ENCODE data around the gene CHCHD6.

The CHCHD6 gene

GRCh38 chr3:126704494-126705214, 614 bp downstream of the CHCHD6 start:
- no peak for DNase-seq

- no peak for DNase-seq
These were observed 2.6 kb downstream of the CHCHD6 start for GRCh38 chr3:126706631-126707030.

- no peak for DNase-seq
These were observed 7.2 kb downstream of the CHCHD6 start for GRCh38 chr3:126711121-126711760.

GRCh38 chr3:126713199-126713598, 9.2 kb downstream of the CHCHD6 start:
- DNase-seq = no peak

- no peak for DNase-seq
These were observed 10.3 kb downstream of the CHCHD6 start for GRCh38 chr3:126714276-126714900.

DNA sequence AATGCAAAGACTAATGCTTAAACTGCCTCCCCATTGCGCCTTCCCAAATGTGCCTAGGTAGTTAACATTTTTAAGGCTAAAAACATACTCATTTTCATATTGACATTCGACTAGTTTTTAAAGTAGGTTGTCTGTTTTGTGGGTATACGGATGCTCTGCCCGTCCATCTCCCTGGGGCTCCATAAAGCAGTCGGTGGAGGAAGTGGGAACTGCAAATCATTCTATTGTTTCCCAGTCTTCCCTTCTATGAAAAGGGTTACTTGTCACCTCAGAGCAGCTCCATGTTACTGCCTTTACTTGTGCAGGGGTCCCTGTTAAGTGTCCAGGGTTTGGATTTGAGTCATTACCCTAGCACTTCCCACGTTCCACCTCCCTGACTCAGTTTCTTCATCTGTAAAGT, 10.9 kb downstream of the CHCHD6 start:
- no peak for DNase-seq

DNA sequence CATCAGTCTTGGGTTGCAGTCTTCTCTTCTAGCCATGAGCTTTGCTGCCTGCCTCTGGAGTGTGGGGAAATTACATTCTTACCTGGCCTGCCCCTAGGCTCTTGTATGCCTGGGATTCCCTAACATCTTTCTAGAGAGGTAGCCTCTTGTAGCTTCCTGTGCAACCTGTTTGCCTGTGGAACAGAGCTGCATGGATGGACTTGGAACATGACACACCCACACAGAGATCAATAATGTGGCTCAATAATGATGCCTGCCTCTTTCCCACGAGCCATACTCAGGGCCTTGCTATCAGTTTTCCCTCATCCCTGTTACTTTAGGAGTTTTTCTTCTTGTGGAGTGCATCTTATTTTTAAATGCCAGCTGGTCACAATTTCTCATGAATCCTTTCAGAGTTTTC, 11.4 kb downstream of the CHCHD6 start:
- DNase-seq = no peak

DNA sequence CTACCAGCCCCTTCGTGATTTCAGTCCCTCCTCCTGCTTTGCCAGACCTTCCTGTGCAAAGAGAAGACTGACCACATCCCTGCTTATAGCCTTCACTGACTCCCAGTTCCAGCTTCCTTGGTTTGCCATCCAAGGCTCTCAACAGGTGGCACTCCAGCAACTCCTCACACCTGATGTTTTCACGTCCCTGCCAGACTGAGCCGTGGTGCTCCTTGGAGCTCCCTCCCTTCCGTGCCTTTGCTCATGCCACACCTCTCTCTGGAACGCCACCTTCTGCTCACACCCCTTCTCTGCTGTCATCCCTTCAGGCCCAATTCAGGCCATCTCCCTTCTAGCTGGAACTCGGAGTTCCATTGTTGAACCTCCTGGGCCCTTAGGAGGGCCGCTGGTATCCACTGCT, 12.0 kb downstream of the CHCHD6 start:
- DNase-seq = no peak

DNA sequence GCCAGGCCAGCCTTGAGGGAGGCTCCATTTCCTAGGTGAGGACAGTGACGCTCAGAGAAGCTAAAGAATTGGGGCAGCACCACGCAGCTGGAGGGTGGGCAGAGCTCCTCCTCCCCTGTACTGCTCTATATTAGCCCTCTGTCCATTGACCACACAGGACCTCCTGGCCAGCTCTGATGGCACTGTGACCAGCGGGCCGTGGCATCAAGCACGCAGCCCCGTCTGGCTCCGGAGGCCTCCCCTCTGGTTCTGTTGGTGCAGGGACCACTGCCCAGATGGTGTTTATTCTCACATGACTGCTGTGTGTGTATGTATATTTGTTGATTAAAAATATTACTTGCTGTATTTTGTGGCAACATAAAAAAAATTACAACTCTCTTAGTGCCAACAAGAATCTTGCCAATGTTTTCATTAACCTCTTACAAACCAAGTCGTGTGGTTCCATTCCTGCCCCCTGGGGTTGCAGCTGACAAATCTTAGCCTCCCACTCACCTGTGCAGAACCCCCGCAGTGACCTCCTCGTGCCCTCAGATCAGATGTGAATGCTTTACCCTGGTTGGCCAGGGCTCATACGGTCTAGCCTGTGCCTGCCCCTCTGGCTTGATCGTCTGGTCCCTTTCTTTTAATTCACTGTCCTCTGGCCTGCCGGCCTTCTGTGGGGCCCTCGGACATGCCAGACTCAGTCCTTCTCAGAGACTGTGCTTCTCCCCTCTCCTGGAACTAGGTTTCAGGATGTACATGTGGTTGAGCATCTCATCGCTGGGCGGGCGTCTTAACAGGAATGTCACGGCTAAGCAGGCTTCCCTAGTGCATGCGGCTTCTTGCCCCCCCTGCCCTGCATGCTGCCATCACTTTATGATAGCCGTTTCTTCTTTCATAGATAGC, 14.8 kb downstream of the CHCHD6 start:
- DNase-seq = no peak

DNA sequence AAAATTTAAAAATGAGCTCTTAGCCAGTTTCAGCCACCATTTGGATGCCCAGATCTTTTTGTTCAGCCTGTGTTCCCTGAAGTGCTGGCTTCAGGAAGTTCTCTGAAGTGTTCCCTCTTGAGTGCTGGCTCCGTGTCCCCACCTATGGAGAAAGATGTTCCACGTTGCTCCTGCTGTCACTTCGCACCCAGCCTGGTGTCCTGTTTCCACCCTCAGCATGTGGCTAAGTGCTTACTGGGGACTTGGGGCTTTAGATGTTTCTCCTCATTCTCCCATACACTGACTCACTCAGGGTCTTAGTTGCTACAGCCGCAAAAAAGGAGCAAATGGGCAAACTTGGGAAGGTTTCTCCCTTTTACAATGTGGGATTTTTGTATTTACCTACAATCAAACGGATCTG, 16.6 kb downstream of the CHCHD6 start:
- DNase-seq = no peak

DNA sequence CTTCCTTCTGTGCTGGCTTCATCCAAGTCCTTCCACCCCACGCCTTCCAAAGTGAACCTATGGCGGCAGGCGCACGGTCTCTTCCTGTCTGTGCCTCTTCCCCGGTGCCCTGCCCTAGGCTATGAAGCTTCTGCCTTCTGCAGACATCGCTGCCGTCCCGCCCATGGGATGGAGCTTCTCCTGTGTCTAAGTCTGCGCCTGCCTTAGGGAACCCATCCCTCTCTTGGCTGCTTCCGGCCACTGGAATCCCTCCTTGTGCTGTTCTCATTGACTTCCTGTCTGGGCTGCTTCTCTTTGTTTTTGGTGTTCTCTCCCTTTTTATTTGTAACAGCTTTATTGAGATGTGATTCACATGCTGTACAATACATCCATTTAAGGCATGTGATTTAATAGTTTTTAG, 17.2 kb downstream of the CHCHD6 start:
- DNase-seq = no peak

- no peak for DNase-seq
These were observed 19.2 kb downstream of the CHCHD6 start for GRCh38 chr3:126723237-126723636.

DNA sequence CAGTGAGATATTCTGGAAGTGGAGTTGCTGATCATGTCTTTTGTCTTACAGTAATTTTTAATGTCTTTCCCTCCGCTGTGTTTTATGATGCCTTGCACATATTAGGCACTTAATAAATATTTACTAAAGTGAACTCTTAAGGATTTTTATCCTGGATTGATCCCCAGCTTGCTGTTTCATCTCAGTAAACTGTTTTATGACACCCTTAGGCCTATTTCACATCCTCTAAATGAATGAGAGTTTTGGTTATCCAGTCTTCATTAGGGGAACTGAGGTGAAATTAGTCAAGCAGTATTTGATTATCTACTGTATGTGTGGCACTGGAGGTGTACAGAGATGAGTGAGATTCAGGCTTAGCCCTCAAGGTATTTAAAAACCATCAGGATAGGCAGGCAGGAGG, 19.8 kb downstream of the CHCHD6 start:
- no peak for DNase-seq

DNA sequence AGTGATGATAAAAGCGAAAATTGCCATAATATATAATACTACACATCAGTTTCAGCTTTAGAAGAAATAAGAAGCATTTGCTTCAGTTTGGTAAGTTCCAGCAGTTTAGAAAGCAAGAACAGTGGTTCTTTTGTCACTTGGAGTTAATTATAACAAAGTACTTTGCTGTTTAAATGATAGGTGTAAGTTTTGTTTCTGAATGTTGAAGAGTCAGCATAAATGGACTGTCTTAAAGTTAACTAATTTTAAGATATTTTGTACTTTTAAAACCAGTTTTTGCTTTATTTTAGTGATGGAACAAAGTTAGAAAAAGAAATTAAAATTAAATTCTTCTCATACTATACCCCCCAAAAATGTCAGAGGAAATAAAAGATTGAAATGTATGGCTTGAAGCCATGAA, 24.6 kb downstream of the CHCHD6 start:
- DNase-seq = no peak

DNA sequence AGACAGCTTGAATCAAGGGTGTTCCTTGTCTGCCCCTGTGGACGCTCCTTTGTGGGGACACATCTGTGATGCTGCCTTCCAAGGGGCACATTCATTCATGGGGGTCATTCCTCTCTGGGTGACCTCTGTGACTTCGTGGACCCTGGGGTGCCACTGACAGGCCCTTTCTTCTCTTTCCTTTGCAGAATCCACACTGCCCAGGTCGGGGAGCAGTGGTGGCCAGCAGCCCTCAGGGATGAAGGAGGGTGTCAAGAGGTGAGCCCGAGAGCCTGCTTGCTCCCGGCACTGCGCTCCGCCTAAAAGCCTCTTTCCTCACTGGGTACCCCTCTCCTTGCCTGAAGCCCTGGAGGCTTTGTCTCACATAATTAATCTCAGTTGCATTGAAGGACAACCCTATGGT, 26.3 kb downstream of the CHCHD6 start:
- no peak for DNase-seq

- DNase-seq = peak; percentile 6 to 17
These were observed 27.0 kb downstream of the CHCHD6 start for GRCh38 chr3:126731044-126731443.

- no peak for DNase-seq
These were observed 28.4 kb downstream of the CHCHD6 start for GRCh38 chr3:126732281-126733060.

GRCh38 chr3:126733061-126733430, 29.0 kb downstream of the CHCHD6 start:
- DNase-seq = no peak

GRCh38 chr3:126734106-126734723, 30.2 kb downstream of the CHCHD6 start:
- peak; percentile 28 to 33 for DNase-seq

DNA sequence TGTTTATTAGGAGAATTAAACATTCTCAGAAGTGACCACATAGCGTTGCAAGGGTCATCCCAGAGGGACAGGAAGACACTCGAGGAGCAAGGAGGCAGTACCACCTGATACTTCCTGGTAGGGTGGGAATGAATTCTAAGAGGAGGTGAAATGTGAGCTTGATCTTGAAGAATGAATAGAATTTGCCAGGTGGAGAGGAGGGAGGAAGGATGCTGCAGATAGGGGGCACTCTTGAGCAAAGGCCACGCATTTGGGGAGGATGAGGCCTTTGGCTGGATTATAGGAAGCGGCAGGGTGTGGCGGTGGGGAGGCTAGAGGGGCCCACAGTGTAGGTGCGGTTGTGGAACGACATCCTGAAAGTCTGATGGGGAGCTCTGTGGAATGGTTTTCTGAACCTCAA, 33.5 kb downstream of the CHCHD6 start:
- DNase-seq = no peak

GRCh38 chr3:126742057-126742456, 38.0 kb downstream of the CHCHD6 start:
- no peak for DNase-seq

GRCh38 chr3:126743350-126743749, 39.3 kb downstream of the CHCHD6 start:
- no peak for DNase-seq

All from inflammatory macrophage treated with lipopolysaccharide for 1 hour (primary cell).